Kidney (tissue), 14 donors: ENCODE results near the gene GRK2. TPM values are rescaled to one million over a fixed set of nuclear protein-coding genes. Genes with fewer than 3 reads are reported as not detected.
A peak's percentile ranks its signal among the peaks of the same experiment; 100 is the strongest.

Source experiments
- DNase-seq, 5 donors: peaks; one replicate each; pipeline ENCODE4 v3.0.0-alpha.2; 2013 to 2020
- FAIRE-seq: peaks from 2 replicates; lab custom pipeline; 2012; peaks lifted over from hg19 to GRCh38; lab: Jason Lieb, UNC
- H3K27ac ChIP-seq, 2 donors: one replicate each; pipeline ENCODE4 v1.7.0; 2013; ENCODE audit warnings: low read depth in 2 of 2, low read length in 2 of 2, inconsistent platforms in 1 of 2
- H3K27me3 ChIP-seq: one replicate; pipeline ENCODE4 v1.7.1; 2013; ENCODE audit warnings: low read length, inconsistent platforms; ENCODE audit not compliant: control insufficient read depth, insufficient read depth
- H3K36me3 ChIP-seq, 3 donors: one replicate each; pipeline versions ENCODE4 v1.7.0 to v1.7.1; 2013; ENCODE audit warnings: low read length in 3 of 3, control low read depth in 1 of 3, inconsistent platforms in 1 of 3; ENCODE audit not compliant: insufficient read depth in 3 of 3, control insufficient read depth in 2 of 3
- H3K4me1 ChIP-seq, 3 donors: one replicate each; pipeline versions ENCODE4 v1.7.0 to v1.7.1; 2013; ENCODE audit warnings: low read length in 3 of 3, inconsistent platforms in 1 of 3, low read depth in 1 of 3; ENCODE audit not compliant: control insufficient read depth in 2 of 3, insufficient read depth in 2 of 3
- H3K4me3 ChIP-seq, 3 donors: one replicate each; pipeline versions ENCODE4 v1.7.0 to v1.8.1; 2013; ENCODE audit warnings: low read length in 3 of 3, control low read depth in 1 of 3, inconsistent platforms in 1 of 3
- H3K9ac ChIP-seq, 3 donors: one replicate each; pipeline versions ENCODE4 v1.7.0 to v1.7.1; 2013; ENCODE audit warnings: low read length in 3 of 3, control low read depth in 1 of 3, inconsistent platforms in 1 of 3
- H3K9me3 ChIP-seq, 3 donors: one replicate each; pipeline versions ENCODE4 v1.7.0 to v1.7.1; 2013; ENCODE audit warnings: low read length in 3 of 3, control low read depth in 1 of 3, inconsistent platforms in 1 of 3; ENCODE audit not compliant: control insufficient read depth in 2 of 3, insufficient read depth in 1 of 3
- intact Hi-C: fragments of 100-400 bp; cut with DNase I; formaldehyde crosslinking; loops from one replicate; pipeline ENCODE4 v1.11.1; 2022
- polyA plus RNA-seq: library from polyadenylated mRNA; stranded (reverse); fragments of 350-450 nt; fragmentation: Illumina TruSeq; extraction: RNeasy Lipid Tissue Mini Kit (QIAGEN cat#74804); gene quantifications from one replicate; pipeline ENCODE4 v1.2.3, GENCODE V29; 2014; ENCODE audit warnings: low read depth, low replicate concordance; ENCODE audit not compliant: insufficient read depth
- total RNA-seq: library from RNA; stranded (reverse); fragmentation: NEBNext Ultra II Directional; extraction: Animal tissue kit (Norgen Biotek cat#: 25700); gene quantifications from one replicate; pipeline ENCODE4 v1.2.1, GENCODE V29; 2021
- TF ChIP-seq, protein P1 (sequence below): IDR thresholded peaks from 3 replicates; pipeline ENCODE4 v1.5.1; 2012; ENCODE audit warnings: mild to moderate bottlenecking, moderate library complexity, borderline replicate concordance; ENCODE audit not compliant: insufficient read depth; ENCODE audit errors: extremely low read depth
- donor health status: control.
- donor health status: control.
- donor health status: control.
- donor health status: control.
- donor health status: control.
- donor health status: DM: yes; HTN: yes; CAD: no.
- donor health status: Normal renal cell carcinoma (clear cell type).

The GRK2 gene
- total and polyA plus RNA-seq, 2 donors from 2014 or later: 28.2 to 80.8 TPM

DNA sequence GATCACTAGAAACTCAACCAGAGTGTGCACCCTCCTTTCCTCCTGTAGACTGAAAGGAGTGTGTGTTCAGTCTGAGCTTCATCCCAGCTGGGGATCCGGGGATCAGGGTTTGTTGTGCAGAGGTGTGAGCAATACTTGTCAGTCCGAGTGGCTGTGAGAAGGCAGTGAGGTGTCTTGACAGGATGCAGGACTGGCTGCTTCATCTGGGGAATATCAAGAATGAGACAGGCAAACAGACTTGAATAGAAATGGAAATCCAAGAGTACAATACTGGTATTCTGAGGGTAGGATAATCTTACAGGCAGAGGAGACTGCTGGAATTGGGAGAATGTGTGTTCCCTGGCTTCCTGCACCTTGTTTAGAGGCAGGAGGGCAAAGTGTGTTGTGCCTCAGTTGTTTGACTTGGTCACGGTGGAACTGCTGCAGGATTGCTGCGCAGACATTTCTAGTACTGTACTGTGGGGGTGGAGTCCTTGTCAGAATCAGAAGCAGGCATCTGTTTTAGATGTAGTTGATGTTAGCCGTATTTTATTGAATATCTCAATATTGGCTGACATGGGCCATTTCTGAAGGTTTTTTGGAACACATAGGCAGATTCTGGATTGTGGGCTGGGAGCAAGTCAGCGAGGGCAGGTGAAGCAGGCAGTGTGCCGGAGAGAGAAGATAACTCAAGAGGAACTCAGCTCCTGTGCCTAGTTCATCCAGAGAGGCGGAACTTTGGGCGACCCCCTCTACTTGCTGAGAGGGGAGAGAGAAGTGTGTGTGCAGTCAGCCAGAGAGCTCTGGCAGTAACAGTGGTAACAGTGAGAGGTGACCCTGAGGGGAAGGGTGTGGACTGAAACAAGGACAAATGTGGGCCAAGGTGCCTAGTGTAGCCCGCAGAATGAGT, 27.1 kb upstream of the GRK2 start:
- H3K4me1 ChIP-seq: peaks cover 10 to 35% (median 22%) of the 10 kb centered on the region in 3 donors
- peak overlapping the region; percentile 25 to 89 (median 64) for H3K4me3 ChIP-seq
- intact Hi-C loops: no loop called here
- DNase-seq (peak in 1 of 5 donors; percentile 39), FAIRE-seq (no peak)
- TF ChIP-seq, protein P1, sequence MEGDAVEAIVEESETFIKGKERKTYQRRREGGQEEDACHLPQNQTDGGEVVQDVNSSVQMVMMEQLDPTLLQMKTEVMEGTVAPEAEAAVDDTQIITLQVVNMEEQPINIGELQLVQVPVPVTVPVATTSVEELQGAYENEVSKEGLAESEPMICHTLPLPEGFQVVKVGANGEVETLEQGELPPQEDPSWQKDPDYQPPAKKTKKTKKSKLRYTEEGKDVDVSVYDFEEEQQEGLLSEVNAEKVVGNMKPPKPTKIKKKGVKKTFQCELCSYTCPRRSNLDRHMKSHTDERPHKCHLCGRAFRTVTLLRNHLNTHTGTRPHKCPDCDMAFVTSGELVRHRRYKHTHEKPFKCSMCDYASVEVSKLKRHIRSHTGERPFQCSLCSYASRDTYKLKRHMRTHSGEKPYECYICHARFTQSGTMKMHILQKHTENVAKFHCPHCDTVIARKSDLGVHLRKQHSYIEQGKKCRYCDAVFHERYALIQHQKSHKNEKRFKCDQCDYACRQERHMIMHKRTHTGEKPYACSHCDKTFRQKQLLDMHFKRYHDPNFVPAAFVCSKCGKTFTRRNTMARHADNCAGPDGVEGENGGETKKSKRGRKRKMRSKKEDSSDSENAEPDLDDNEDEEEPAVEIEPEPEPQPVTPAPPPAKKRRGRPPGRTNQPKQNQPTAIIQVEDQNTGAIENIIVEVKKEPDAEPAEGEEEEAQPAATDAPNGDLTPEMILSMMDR: no peak
- no peaks in the 10 kb centered on the region for H3K9me3 ChIP-seq
- peaks cover 3% of the 10 kb centered on the region in 3 donors for H3K36me3 ChIP-seq
- peak overlapping the region; percentile 17 to 44 (median 31) for H3K9ac ChIP-seq
- peak overlapping the region; percentile 81 to 93 for H3K27ac ChIP-seq
- no peaks in the 10 kb centered on the region for H3K27me3 ChIP-seq

GRCh38 chr11:67239783-67240575, 26.3 kb upstream of the GRK2 start:
- no peaks in the 10 kb centered on the region for H3K27me3 ChIP-seq
- peak overlapping the region; percentile 89 to 99 (median 97) for H3K9ac ChIP-seq
- FAIRE-seq: peak; percentile 77
- H3K36me3 ChIP-seq: peaks cover 3 to 10% (median 9%) of the 10 kb centered on the region in 3 donors
- peak overlapping the region; percentile 92 to 93 for H3K27ac ChIP-seq
- DNase-seq: peak; percentile 98 to 99 (median 99)
- peak overlapping the region; percentile 86 to 93 (median 89) for H3K4me3 ChIP-seq
- intact Hi-C loops: no loop called here
- TF ChIP-seq, protein P1: no peak
- peaks cover 10 to 37% (median 22%) of the 10 kb centered on the region in 3 donors for H3K4me1 ChIP-seq
- no peaks in the 10 kb centered on the region for H3K9me3 ChIP-seq

DNA sequence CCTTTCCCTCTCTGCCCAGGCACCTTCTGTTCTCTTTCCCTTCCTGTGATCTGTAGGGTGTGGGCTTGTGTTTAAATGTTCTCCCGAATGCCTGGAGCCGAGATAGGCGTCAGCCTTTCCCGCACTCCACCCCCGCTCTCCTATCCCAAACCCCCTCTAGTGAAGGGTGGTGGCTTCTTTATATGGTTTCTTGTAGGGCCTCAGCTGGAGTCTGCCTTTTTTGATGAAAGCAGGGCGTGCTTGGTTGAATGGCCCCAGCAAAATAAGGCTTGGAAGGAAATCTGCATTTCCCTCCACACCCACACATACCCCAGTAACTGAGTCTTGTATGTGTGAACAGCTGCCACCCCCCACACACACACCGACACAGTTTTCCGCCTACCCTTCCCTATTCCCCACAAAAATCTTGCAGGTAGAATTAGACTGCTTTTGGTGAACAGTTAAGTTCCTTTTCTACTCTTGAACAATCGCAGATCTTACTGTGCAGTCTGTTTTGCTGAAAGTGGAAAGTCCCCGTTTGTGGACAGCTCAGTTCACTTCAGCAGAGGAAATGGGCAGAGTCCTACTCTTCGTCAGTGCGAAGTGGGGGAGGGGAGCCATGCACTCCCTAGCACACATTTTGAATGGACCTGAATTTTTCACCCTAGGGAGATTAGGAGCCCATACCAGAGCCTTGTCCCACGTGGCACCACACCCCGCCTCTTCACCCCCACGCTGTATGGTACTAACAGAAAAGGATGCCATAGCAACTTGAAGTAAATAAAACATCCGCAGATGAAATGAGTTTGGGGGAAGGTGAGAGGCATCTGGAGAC, 25.5 kb upstream of the GRK2 start:
- Histone ChIP-seq H3K27me3 (no peaks in the 10 kb centered on the region), H3K4me1 (peaks cover 10 to 37% (median 22%) of the 10 kb centered on the region in 3 donors), H3K9me3 (no peaks in the 10 kb centered on the region), H3K4me3 (peak overlapping the region; percentile 86 to 93 (median 89)), H3K27ac (peak overlapping the region; percentile 92 to 93), H3K9ac (peak overlapping the region; percentile 89 to 99 (median 97)), H3K36me3 (peaks cover 5 to 18% (median 16%) of the 10 kb centered on the region in 3 donors)
- DNase-seq: peak; percentile 79 to 86 (median 84)
- TF ChIP-seq, protein P1: no peak
- no peak for FAIRE-seq
- intact Hi-C loops: no loop called here
